Osteoblast (primary cell): ENCODE data around the gene MTMR12. TPM values are rescaled to one million over a fixed set of nuclear protein-coding genes. Genes with fewer than 3 reads are reported as not detected.

Source experiments
- DNase-seq: peaks from one replicate; pipeline ENCODE4 v3.0.0; 2011; ENCODE audit warnings: low spot score, mixed read lengths; ENCODE audit not compliant: insufficient read length; ENCODE audit errors: missing footprints
- H2AFZ ChIP-seq: 2 replicates; pipeline ENCODE4 v1.6.0; 2011; ENCODE audit warnings: mild to moderate bottlenecking, low read length
- H3K27ac ChIP-seq: 2 replicates; pipeline ENCODE4 v1.5.1; 2011; ENCODE audit warnings: mild to moderate bottlenecking, low read depth, low read length, moderate library complexity
- H3K27me3 ChIP-seq: 2 replicates; pipeline ENCODE4 v1.6.0; 2012; ENCODE audit warnings: mild to moderate bottlenecking, control low read depth, inconsistent platforms, low read length, moderate library complexity; ENCODE audit not compliant: insufficient read depth
- H3K36me3 ChIP-seq: 2 replicates; pipeline ENCODE4 v1.5.1; 2011; ENCODE audit warnings: mild to moderate bottlenecking, low read length, control low read depth, moderate library complexity; ENCODE audit not compliant: insufficient read depth
- H3K4me1 ChIP-seq: 2 replicates; pipeline ENCODE4 v1.5.1; 2011; ENCODE audit warnings: mild to moderate bottlenecking, low read length, control low read depth, moderate library complexity; ENCODE audit not compliant: insufficient read depth
- H3K4me2 ChIP-seq: 2 replicates; pipeline ENCODE4 v1.6.0; 2011; ENCODE audit warnings: mild to moderate bottlenecking, low read length; ENCODE audit not compliant: insufficient read depth
- H3K4me3 ChIP-seq: fragments of 200-600 bp; sonication (generic); 3 replicates; pipeline ENCODE4 v1.5.1; 2012; ENCODE audit warnings: mild to moderate bottlenecking, low read length, inconsistent platforms; ENCODE audit not compliant: insufficient read depth
- H3K79me2 ChIP-seq: 2 replicates; pipeline ENCODE4 v1.6.0; 2012; ENCODE audit warnings: mild to moderate bottlenecking, low read length, control low read depth, inconsistent platforms; ENCODE audit not compliant: insufficient read depth
- H3K9me3 ChIP-seq: 2 replicates; pipeline ENCODE4 v1.5.1; 2011; ENCODE audit warnings: low read depth, low read length, control low read depth
- H4K20me1 ChIP-seq: 2 replicates; pipeline ENCODE4 v1.6.0; 2012; ENCODE audit warnings: mild to moderate bottlenecking, low read length, control low read depth; ENCODE audit not compliant: insufficient read depth
- CTCF ChIP-seq: IDR thresholded peaks from 2 replicates; pipeline ENCODE4 v1.5.1; 2011; ENCODE audit warnings: mild to moderate bottlenecking, low read depth, low read length, moderate library complexity; ENCODE audit errors: extremely low read depth
- total RNA-seq: library from RNA; depleted of rRNA; stranded (reverse); fragments of >200 nt; gene quantifications from 2 replicates; pipeline ENCODE4 v1.2.3, GENCODE V29; 2012

The MTMR12 gene
- total RNA-seq, 1 donor = 20.6 TPM

GRCh38 chr5:32320576-32320975 lies 7.8 kb upstream of the MTMR12 start:
- peaks cover 7% of the 10 kb centered on the region for H3K4me1 ChIP-seq
- no peaks in the 10 kb centered on the region for H3K79me2 ChIP-seq
- no peak overlapping the region for H3K4me3 ChIP-seq
- no peak for TF ChIP-seq CTCF
- H2AFZ ChIP-seq = no peak overlapping the region
- no peaks in the 10 kb centered on the region for H3K27me3 ChIP-seq
- H3K9me3 ChIP-seq = no peaks in the 10 kb centered on the region
- H3K36me3 ChIP-seq = no peaks in the 10 kb centered on the region
- no peak overlapping the region for H3K4me2 ChIP-seq
- no peak for DNase-seq
- no peak overlapping the region for H3K27ac ChIP-seq
- H4K20me1 ChIP-seq = no peaks in the 10 kb centered on the region

- TF ChIP-seq CTCF = no peak
- Histone ChIP-seq H3K36me3 (no peaks in the 10 kb centered on the region), H3K27ac (no peak overlapping the region), H3K4me3 (no peak overlapping the region), H3K4me2 (no peak overlapping the region), H2AFZ (no peak overlapping the region), H3K9me3 (no peaks in the 10 kb centered on the region), H3K79me2 (no peaks in the 10 kb centered on the region), H3K27me3 (no peaks in the 10 kb centered on the region), H4K20me1 (no peaks in the 10 kb centered on the region), H3K4me1 (peaks cover 7% of the 10 kb centered on the region)
- DNase-seq = no peak
Measured at GRCh38 chr5:32319926-32320543, 7.3 kb upstream of the MTMR12 start.

GRCh38 chr5:32319392-32319791 lies 6.7 kb upstream of the MTMR12 start:
- Histone ChIP-seq H3K4me2 (no peak overlapping the region), H3K9me3 (no peaks in the 10 kb centered on the region), H4K20me1 (no peaks in the 10 kb centered on the region), H3K79me2 (no peaks in the 10 kb centered on the region), H3K4me1 (peaks cover 5% of the 10 kb centered on the region), H3K27me3 (no peaks in the 10 kb centered on the region), H2AFZ (no peak overlapping the region), H3K27ac (no peak overlapping the region), H3K4me3 (no peak overlapping the region), H3K36me3 (no peaks in the 10 kb centered on the region)
- DNase-seq = no peak
- TF ChIP-seq CTCF = no peak

GRCh38 chr5:32317041-32317440 lies 4.3 kb upstream of the MTMR12 start:
- peaks cover 5% of the 10 kb centered on the region for H3K4me1 ChIP-seq
- H3K4me3 ChIP-seq = no peak overlapping the region
- no peak for TF ChIP-seq CTCF
- no peak overlapping the region for H3K4me2 ChIP-seq
- no peaks in the 10 kb centered on the region for H3K9me3 ChIP-seq
- peak; percentile 78 for DNase-seq
- peak overlapping the region; percentile 80 for H2AFZ ChIP-seq
- no peaks in the 10 kb centered on the region for H3K36me3 ChIP-seq
- no peaks in the 10 kb centered on the region for H3K27me3 ChIP-seq
- no peak overlapping the region for H3K27ac ChIP-seq
- peaks cover 3% of the 10 kb centered on the region for H3K79me2 ChIP-seq
- peaks cover under 1% of the 10 kb centered on the region for H4K20me1 ChIP-seq
